SK-N-SH treated with all-trans-retinoic acid at 6 μM for 48 hours (cell line): ENCODE data around the gene SMYD3.

ENCODE experiments used
- CSDC2 ChIP-seq: fragments of 250-450 bp; sonication (Bioruptor Pico); IDR thresholded peaks from 2 replicates; pipeline ENCODE4 v1.5.0; 2020; ENCODE audit warnings: mild to moderate bottlenecking, moderate library complexity
- RARB ChIP-seq: fragments of 250-450 bp; sonication (Bioruptor Pico); IDR thresholded peaks from 2 replicates; pipeline ENCODE4 v1.8.0; 2021; ENCODE audit warnings: mild to moderate bottlenecking, moderate library complexity

DNA sequence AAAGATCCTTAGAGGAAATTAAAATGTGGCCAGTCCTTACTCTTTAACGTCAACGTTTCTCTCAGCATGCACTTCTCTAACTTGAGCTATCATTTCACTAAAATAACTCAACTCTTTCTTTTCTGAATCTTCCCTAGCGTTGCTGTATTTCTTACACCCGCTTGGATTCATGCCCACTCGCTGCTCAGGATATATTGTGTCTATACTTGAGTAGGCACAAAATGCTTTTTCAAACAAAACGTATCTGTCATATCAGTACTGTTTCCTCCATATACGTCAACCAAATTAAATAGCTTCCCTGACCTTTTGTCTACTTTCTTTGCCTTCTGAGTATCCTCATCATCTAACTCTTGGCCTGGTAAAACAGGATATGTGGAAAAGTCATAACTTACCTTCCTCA, 549.7 kb downstream of the SMYD3 start:
- TF ChIP-seq RARB (CRISPR knock-in tag) (no peak), CSDC2 (CRISPR knock-in tag) (no peak)
